G401.6 (cell line): Measurements from ENCODE around the gene URI1.

Experiments used
- FAIRE-seq: peaks from 2 replicates; lab custom pipeline; 2012; peaks lifted over from hg19 to GRCh38; lab: Jason Lieb, UNC

Gene URI1

GRCh38 chr19:30059741-30060457, 117.9 kb downstream of the URI1 start:
- no peak for FAIRE-seq

DNA sequence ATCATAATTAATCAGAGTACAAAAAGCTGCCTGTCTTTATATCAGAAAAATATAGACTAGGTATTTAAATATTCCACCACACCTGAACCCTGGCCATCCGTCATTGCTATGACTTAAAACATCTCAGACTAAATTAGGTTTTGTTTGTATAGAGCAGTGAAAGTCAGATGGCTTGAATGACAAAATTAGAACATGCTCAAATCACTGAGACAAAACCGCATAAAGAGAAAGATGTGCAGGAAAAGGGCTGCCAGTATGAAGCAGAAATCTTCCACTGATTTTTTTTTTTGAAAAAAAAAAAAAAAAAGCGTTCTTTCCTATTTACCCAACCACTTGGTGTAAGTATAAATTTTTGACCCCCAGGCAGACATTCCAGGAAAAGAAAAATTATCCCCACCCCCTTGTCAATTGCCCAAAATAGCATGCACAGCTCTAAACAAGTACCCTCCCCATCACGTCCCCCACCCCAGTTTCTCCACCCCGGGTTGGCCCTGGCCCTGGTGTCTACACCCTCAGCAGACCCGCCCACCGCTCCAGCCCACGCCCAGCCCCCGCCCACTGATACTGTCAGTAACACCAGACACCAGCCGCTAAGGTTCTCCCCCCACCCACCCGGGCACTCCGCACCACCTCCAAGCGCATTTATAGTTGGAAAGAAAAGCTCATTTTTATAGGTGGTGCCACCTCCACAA, 118.6 kb downstream of the URI1 start:
- FAIRE-seq = no peak

- no peak for FAIRE-seq
Observed at GRCh38 chr19:30061223-30062064, 119.4 kb downstream of the URI1 start.

DNA sequence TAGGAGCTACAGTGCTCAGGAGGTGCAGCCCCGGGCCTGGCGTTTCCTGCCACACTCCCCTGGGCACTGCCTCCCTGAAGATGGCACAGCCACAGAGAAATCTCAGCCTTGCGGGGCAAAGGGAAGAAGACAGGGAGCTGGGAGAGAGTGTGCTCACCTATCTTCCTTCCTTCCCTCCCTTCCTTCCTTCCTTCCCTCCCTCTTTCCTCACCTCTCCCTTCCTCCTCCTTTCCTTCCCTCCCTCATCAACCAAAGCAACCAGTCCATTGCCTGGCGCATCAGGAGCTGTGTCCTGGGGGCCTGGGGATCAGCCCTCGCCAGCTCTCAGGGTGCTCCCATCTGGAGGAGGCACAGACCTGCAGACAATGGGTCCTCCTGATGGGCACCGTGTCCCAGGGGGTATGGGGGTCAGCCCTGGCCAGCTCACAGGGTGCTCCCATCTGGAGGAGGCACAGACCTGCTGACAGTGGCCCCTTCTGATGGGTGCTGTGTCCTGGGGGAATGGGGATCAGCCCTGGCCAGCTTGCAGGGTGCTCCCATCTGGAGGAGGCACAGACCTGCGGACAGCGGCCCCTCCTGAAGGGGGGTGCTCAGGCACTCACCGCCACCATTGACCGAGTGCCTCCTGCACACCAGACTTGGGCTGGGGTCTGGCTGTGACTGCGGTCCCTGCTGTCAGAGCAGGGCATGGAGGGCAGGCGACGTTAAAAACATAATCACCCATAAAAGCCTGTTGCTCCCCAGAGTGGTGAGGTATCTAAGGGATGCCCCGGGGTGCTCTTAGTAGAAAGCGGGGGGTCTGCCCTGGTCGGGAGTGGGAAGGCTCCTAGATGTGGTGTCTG, 120.2 kb downstream of the URI1 start:
- no peak for FAIRE-seq

- FAIRE-seq = no peak
Observed at GRCh38 chr19:30062907-30063649, 121.0 kb downstream of the URI1 start.

GRCh38 chr19:30063650-30064347, 121.8 kb downstream of the URI1 start:
- no peak for FAIRE-seq

GRCh38 chr19:30064348-30064699, 122.3 kb downstream of the URI1 start:
- no peak for FAIRE-seq

DNA sequence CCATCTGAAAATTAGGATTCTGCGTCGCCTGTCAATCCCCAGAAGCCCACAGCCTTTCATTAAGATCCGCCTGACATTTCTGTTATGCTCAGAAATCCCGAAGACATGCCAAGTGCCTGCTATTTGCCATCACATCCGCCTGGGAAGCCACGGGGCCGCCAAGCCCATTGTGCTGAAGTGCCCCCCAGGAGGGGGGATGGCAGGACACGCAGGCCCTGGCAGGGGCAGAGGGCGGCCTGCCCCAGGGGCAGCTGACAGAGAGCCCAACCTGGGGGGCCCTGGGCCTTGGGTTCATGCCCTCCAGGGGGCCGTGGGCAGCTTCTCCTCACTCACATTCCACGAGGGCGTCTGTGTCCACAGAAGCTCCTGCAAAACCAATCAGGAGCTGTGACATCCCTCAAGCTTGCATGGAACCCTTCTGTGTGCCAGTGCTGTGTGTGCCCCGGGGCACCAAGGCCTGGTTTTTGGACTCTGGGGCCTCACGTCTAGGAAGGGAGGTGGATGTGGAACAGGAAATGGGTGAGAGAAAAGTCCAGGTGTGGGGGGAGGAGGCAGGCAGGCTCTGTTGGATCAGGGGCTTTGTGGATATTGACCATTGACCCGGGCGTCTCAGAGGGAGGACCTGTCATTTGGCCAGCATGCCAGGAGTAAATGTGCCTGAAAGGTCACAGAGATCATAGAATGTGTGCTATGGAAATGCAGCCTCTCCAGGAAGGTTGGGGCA, 122.9 kb downstream of the URI1 start:
- no peak for FAIRE-seq

DNA sequence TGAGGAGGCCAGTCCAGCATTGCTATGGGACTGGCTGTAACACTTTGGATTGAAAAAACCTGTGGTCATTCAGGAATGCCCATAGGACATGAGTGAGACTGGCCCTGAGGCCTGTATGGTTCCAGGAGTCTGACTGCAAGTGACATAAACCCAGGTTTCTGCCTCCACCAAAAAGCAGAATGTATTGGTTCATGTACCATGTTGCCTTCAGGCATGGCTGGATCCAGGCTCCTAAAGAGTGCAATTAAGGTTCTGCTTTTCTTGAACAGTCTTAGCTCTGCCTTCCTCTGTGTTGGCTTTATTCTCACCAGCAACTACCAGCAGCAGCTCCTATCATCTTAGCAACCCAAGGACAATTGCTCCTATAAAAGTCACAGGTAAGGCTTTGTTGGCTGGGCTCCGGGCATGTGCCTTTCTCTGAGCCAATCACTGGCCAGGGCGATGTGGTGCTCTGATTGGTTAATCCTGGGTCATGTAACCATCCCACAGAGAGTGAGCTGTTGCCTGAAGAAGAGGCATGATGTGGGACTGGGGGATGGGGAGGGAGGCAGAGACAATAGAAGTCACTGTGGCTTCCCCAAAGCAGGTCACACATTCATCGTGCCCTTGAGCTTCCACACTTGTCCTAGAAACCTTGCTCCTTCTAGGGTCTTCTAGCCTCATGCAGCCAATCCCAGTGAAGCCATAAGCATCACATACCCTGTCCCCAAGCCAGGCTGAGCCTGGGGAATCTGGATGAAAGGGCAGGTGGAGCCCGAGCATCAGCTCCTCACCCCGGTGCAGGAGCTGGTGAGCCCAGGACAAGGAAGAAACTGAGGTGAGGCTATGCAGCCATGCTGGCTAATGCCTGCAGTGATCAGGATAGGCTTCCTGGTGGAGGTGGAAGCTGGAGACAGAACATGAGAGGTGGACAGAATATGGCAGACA, 123.9 kb downstream of the URI1 start:
- no peak for FAIRE-seq
